GM21737 (cell line): Measurements from ENCODE around the gene OR51I1.

ENCODE experiments used
- ATAC-seq: cut with Tn5 transposase; IDR thresholded peaks from one replicate; pipeline ENCODE4 v1.9.1; 2021; ENCODE audit warnings: mild to moderate bottlenecking, moderate library complexity; ENCODE audit not compliant: unreplicated experiment

OR51I1 gene

DNA sequence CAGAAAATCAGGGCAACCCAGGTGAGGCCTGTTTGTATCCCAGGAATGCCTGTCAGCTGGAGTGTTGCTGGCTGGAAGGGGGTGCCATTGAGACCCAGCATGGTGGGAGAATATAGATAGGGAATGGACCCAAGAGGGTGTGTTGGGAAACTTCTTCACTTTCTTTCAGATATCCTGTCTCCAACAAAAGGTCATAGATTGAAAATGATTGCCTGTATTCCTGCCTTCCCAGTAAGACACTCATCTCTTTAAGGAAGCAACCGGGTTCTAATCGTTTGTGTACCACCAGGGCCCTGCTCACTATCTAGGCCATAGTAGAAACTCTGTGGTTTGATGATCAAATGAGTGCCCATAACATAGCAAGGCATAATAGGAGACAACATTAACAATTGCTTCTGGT lies at the start of gene OR51I1:
TSS of gene OR51I1 (minus strand) at position 101 of the 400 bp plus-strand sequence. CDS start at position 101, 0 bp downstream.
- no peak for ATAC-seq

- no peak for ATAC-seq
Measured at GRCh38 chr11:5489576-5490357, 48.5 kb upstream of the OR51I1 start.

GRCh38 chr11:5488798-5489399 lies 47.6 kb upstream of the OR51I1 start:
- ATAC-seq: no peak

- no peak for ATAC-seq
Measured at GRCh38 chr11:5488385-5488784, 47.1 kb upstream of the OR51I1 start, which contains the start of gene OR52D1. Gene OR52D1, plus strand, starts transcription at chr11:5488685. Its CDS starts 22 bp downstream, at chr11:5488707.

DNA sequence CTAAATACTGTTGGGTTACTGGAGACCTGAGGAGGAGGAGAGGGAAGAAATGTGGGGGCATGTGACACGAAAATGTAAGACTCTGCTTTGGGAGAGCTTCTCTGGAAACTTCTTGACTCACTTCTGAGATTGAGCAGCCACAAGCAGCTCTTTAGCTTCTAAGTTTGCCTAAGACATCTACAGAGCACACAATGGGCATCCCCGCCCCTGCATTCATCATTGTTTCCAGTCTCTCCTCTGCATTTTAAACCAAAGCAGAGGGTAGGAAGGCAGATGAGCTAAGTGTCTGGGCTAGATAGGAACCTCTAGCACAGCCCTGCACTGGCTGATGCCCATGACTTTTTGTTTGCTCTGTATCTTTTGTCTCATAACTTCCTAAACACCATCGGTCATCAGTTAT lies 45.1 kb upstream of the OR51I1 start:
- ATAC-seq: no peak

GRCh38 chr11:5486003-5486402 lies 44.7 kb upstream of the OR51I1 start:
- no peak for ATAC-seq

GRCh38 chr11:5476186-5476819 lies 35.0 kb upstream of the OR51I1 start:
- peak; percentile 81 for ATAC-seq

DNA sequence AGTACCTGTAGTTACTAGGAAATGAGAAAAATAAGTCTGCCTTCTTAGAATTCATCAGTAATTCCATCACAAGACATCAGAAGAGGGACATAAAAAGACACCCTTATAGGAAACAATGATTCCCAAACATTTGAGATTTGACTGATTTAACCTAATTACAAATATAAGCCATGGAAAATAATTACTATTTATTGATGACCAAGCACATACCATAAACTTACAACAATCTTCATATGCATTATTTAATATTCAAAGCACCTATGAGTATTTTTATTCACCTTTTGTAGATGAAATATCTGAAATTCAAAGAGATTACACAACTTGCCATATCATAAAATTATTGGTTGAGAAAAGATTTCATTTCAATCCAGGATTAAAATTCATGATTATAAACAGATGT lies 32.6 kb upstream of the OR51I1 start:
- no peak for ATAC-seq

DNA sequence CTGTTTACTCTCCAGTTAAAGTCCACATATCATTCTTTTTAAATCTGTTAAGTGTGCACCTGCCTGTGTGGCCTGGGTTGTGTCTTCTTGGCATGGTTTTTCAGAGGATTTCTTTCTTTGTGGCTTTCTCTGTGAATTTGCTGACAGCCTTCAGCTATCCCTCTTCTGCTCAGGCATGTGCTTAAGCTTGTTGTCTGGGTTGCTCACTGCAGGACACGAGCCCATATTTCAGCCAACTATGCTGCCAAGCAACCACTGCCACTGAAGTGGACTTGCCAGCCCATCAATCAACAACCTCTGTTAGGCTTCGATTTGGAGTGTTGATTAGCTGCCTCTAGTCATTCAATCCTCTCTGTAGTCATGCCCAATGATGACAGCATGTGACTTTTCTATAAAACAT lies 26.2 kb upstream of the OR51I1 start:
- no peak for ATAC-seq

- no peak for ATAC-seq
Measured at GRCh38 chr11:5460983-5461621, 19.8 kb upstream of the OR51I1 start.

GRCh38 chr11:5449432-5449831 lies 8.1 kb upstream of the OR51I1 start:
- no peak for ATAC-seq

DNA sequence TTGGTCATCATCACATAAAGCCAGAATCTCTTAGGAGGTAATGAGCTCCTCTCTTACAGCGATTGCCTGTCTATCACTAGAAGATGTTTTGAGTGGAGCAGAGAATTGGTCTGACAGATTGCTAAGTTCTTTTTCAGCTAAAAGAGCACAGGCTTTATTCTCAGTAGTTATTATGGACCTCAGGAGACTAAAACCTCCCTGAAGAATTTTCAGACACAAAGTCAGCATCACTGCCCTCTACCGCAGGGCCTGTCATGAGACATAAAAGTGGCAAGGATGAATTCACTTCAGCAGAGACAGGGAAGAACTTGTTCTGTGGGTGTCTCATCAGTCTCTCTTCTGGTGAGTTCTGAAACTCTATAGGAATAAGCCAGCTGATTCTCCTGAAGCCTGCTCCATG lies 7.7 kb upstream of the OR51I1 start, which contains the start of gene OR51I2:
TSS of gene OR51I2 (plus strand) at position 301 of the 400 bp plus-strand sequence. CDS start 4,166 bp downstream, outside the sequence.
- ATAC-seq: no peak

GRCh38 chr11:5443835-5444393 lies 2.6 kb upstream of the OR51I1 start:
- no peak for ATAC-seq

DNA sequence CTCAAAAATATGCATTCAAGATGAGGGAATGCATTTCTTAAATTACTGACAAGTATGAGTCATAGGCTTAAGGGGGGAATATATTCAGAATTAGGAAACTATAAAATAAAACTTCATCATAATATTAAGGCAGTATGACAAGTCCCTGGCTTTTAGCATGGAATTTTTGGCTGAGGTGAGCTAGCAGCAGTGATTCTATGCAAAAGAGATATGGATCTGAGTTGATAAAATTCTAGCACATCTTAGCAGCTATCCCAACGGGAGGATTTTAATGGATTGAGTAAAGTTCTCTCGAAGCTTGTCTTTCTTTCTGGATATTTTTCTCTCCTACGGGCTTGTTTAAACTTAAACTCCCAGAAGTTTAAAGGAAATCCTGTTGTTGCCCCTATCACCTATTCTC lies 18.2 kb downstream of the OR51I1 start:
- ATAC-seq: no peak

DNA sequence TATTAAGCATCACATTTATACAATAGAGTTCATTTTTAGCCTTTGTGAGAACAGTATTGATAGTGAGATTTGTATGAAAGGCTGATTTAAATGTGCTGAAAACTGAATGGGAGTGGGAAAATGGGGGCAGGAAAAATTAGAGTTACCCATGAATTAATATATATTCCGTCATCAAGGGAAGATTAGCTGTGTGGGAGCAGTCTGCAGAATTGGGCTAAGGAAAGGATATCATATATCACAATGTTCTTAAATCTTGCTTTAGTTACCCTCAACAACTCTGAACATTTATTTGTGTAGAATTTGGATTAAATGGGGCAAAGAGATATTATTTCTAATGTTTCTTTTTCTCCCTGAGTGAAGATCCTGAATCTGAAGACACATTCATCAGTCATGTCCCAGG lies 19.5 kb downstream of the OR51I1 start, which contains the start of gene OR51Q1:
TSS of gene OR51Q1 (plus strand) at position 301 of the 400 bp plus-strand sequence. CDS start at position 391, 90 bp downstream.
- ATAC-seq: no peak

GRCh38 chr11:5420993-5421392 lies 20.3 kb downstream of the OR51I1 start:
- no peak for ATAC-seq

GRCh38 chr11:5405173-5405572 lies 36.1 kb downstream of the OR51I1 start:
- no peak for ATAC-seq

GRCh38 chr11:5398936-5399335 lies 42.4 kb downstream of the OR51I1 start:
- no peak for ATAC-seq

DNA sequence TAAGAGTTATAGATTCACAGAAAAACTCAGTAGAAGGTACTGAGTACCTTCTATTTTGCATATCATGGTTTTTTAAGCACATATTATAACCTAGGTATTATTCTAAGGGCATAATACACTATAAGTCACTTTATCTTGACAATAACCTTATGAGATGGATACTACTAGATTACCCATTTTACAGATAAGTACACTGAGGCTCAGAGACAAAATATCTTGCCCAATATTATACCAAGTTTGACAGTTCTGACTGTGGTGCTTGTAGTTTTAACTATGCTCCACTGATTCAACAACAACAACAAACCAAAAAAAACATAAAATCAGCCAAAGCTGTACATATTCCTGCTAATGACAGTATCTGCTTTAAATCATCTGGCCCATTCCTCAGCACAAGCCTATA lies 47.2 kb downstream of the OR51I1 start:
- no peak for ATAC-seq
